ENCODE measurements around the gene PAGR1.
"Not testable (repeated sequence)": the region's sequence is repeated elsewhere in the genome, so short reads cannot be mapped to it uniquely, and the experiment has no call there.

PAGR1 gene

DNA sequence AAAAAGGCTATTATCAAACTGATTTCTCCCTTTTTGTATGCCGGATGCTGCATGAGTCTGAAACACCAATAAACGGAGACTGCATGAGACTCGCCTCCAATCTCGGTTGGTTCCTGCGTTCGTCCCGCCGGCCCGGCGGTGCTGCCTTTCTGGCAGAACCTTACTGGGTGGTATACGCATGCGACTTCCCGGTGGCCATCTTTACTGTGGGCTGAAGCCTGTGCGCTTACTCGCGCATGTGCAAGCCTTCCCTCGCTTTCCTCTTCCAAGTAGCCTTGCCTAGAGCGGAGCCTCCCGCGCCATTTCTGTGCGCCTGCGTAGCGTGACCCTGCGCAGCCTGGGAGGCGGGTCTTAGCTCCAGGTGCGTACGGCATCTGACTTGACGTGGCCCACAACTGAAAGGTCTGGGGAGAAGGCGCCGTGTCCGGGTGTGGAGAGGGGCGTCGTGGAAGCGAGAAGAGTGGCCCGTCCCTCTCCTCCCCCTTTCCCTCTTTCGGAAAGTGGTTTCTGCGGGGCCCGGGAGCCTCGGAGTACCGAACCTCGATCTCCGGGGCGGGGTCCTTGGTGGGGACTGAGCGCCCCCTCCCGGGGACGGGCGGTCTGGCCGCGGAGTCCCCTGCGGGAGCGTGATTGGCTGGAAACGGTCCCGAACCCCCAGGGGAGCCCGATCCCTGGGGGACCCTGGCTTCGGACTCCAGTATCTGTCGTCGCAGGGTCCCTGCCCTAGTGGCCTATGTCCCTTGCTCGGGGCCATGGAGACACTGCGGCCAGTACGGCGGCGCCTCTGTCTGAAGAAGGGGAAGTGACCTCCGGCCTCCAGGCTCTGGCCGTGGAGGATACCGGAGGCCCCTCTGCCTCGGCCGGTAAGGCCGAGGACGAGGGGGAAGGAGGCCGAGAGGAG lies at the start of gene PAGR1:
Gene PAGR1 (plus strand): TSS at position 360 of the 901 bp plus-strand sequence. CDS start 374 bp downstream, at position 734.
- DNase-seq (ENCODE audit: low spot score), result peak; percentile 94

- DNase-seq (ENCODE audit: low spot score), result no peak
Observed at GRCh38 chr16:29766571-29766970, 49.4 kb upstream of the PAGR1 start.

GRCh38 chr16:29767062-29767461 lies 48.9 kb upstream of the PAGR1 start:
- no peak for DNase-seq (ENCODE audit: low spot score)

GRCh38 chr16:29769507-29769906 lies 46.4 kb upstream of the PAGR1 start:
- no peak for DNase-seq (ENCODE audit: low spot score)

DNA sequence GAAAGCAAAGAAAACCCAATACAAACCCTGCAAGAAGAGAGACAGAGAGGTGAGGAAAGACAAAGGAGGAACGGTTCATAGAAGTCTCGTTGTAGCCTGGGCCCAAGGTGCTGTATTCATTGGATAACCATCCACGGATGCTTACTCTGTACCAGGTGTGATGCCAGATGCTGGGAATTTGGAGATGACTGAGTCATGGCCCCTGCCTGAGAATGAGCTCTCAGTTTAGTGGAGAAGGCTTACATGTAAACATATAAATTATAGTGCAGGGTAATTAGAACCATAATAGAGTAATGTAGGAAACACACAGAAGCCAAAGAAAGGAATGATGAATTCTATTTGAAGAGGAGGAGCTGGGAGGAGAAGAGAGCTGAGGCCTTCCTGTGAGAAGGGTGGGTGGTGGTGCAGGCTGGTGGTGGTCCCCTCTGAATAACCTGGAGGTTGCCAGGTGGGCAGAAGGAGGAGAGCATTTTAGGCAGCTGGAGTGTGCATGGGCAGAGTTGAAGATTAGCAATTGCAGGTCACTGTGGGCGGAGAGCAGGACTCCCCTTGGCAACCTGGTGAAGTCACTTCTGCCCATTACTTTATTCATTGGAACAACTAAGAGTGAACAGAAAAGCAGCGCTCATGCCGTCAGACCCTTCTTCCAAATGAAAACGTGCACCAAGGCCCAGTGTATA lies 45.6 kb upstream of the PAGR1 start:
- no peak for DNase-seq (ENCODE audit: low spot score)

GRCh38 chr16:29772330-29772729 lies 43.6 kb upstream of the PAGR1 start:
- DNase-seq (ENCODE audit: low spot score), result not testable (repeated sequence)

GRCh38 chr16:29774730-29775129 lies 41.2 kb upstream of the PAGR1 start:
- DNase-seq (ENCODE audit: low spot score), result no peak

GRCh38 chr16:29775742-29776408 lies 40.1 kb upstream of the PAGR1 start:
- DNase-seq (ENCODE audit: low spot score), result no peak

- no peak for DNase-seq (ENCODE audit: low spot score)
Observed at GRCh38 chr16:29777576-29778350, 38.2 kb upstream of the PAGR1 start, which contains the start of gene ZG16. Gene ZG16, plus strand, starts transcription at chr16:29778256. Its CDS starts 1,011 bp downstream, at chr16:29779267.

DNA sequence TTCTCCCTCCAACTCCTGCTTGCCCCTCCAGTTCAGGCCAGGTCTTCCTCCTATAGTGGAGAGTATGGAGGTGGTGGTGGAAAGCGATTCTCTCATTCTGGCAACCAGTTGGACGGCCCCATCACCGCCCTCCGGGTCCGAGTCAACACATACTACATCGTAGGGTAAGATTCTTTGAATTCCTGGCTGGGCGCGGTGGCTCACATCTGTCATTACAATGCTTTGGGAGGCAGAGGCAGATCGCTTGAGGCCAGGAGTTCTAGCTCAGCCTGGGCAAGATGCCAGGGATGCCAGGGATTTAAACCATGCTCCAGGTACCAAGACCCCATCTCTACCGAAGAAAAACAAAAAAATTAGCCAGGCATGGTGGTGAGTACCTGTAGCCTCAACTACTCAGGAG lies 36.5 kb upstream of the PAGR1 start:
- no peak for DNase-seq (ENCODE audit: low spot score)

DNA sequence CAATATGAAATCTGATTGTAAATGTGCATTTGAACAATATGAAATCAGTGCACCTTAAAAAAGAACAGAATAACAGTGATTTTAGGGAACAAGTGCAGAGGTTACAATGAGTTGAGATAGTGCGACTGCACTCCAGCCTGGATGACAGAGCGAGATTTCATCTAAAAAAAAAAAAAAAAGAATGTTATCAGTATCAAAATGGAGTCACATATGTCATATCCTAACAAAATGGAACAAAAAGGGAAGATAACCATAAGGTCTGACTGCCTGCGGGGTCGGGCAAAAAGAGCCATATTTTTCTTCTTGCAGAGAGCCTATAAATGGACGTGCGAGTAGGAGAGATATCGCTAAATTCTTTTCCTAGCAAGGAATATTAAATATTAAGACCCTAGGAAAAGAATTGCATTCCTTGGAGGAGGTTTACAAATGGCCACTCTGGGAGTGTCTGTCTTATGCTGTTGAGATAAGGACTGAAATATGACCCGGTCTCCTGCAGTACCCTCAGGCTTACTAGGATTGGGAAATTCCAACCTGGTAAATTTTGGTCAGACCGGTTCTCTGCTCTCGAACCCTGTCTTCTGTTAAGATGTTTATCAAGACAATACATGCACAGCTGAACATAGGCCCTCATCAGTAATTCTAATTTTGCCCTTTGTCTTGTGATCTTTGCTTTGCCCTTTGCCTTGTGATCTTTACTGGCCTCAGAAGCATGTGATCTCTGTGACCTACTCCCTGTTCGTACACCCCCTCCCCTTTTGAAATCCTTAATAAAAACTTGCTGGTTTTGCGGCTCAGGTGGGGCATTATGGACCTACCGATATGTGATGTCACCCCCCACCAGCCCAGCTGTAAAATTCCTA lies 32.6 kb upstream of the PAGR1 start:
- not testable (repeated sequence) for DNase-seq (ENCODE audit: low spot score)

DNA sequence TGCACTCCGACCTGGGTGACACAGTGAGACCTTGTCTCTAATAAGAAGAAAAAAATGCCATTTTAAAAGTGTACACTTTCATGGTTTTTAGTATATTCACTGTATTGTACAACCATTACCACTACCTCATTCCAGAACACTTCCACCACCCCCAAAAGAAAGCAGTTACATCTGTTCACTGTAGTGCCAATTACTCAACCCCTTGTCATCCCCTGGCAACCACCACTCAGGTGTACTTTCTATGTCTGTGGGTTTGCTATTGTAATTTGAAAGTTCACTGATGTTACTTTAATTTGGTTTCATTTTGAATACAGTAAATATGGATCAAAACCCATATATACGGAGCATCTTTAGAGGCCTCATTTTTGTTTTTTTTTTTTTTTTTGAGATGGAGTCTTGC lies 31.8 kb upstream of the PAGR1 start:
- no peak for DNase-seq (ENCODE audit: low spot score)

DNA sequence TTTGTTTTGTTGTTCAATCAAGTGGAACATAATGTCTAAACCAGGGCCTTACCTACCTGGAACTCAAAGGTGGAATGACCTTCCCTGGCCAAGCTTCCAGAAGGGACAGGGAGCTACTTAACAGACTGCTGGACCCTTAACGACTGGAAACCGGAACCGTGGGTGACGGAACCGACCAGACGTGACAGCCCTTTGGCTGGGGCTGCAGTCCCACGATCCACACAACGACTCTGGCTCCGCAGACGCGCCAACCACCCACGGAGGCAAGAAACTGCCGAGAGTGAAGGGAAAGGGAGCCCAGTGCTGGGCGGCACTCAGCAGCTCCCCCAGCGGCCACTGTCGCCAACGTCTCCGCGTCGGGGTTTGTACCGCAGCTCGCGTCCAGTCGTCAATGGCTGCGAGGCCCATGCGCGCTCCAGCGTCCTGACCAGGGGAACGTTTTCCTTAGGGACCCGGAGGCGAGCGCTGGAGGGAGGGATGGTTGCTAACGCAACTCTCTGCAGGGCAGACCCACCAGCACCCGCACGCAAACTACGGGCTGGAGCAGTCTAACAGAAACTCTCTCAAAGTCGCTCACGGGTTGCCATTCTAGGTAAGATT lies 31.0 kb upstream of the PAGR1 start:
- DNase-seq (ENCODE audit: low spot score), result peak; percentile 79

- DNase-seq (ENCODE audit: low spot score), result not testable (repeated sequence)
Observed at GRCh38 chr16:29787155-29787554, 28.8 kb upstream of the PAGR1 start.

- DNase-seq (ENCODE audit: low spot score), result no peak
Observed at GRCh38 chr16:29789775-29790182, 26.2 kb upstream of the PAGR1 start.

- DNase-seq (ENCODE audit: low spot score), result peak; percentile 99
Observed at GRCh38 chr16:29790183-29790948, 25.6 kb upstream of the PAGR1 start, which contains the start of gene KIF22. Gene KIF22, plus strand, starts transcription at chr16:29790751. Its CDS starts 9 bp downstream, at chr16:29790760.

DNA sequence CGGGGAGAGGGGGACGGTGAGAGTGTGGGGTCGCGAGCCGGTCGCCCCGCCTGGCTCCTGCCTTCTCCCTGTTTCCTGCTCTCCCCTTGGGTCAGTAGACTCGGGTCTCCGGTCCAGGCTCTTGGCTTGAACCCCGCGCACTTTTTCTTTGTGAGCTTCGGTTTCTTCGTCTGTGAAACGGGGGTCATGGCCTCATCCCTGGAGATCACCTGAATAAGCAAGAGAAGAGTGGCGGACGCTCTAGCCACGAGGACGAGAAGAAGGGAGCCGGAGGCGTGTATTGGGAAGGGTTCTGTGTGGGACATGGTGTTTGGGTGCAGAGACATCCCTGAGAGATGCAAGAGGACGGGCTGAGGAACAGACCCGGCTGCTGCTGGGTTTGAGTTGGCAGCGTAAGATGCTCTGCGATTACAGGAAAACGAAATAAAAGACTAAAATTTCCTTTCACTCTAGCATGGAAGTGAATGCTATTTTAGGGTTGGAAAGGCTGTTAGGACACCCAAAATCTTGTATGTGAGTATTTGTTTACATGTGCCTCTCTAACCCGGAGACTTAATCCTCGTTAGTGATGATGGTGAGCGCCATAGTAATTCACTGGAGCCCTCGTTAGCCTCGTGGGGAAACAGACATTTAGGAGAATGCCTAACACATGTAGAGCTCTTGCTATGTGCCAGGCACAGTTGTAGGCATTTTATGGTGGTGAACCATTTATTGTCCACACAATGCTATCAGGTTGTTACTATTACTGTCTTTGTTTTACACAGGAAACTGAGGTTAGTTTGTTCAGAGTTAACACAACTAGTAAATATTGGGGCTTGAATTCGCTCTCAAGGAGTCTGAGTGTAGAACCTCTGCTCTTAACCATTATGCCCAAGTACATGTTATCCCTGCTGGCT lies 24.8 kb upstream of the PAGR1 start:
- no peak for DNase-seq (ENCODE audit: low spot score)

Data from AG08396 (cell line).